ENCODE data around the gene RAB37. TPM values are rescaled to one million over a fixed set of nuclear protein-coding genes. Genes with fewer than 3 reads are reported as not detected.

Gene RAB37
- total and polyA plus RNA-seq, 3 experiments from 2014 or later, result 5.8 to 125 (median 6.0) TPM

- peak overlapping the region; percentile 98 for H3K4me3 ChIP-seq (ENCODE audit: low read length)
- H3K4me1 Mint-ChIP-seq, result peaks cover 49 to 57% (median 55%) of the 10 kb centered on the region in 3 donors
- POLR2A ChIA-PET, result interaction anchor here (0.5 to 4.0 kb wide), 13 partner anchors 9 to 139 kb away, joined by 3 to 39 read pairs (median 6); partner anchors contain the start of genes NAT9 and NHERF1
These were observed 419 bp downstream of the RAB37 start for GRCh38 chr17:74737299-74738050.

DNA sequence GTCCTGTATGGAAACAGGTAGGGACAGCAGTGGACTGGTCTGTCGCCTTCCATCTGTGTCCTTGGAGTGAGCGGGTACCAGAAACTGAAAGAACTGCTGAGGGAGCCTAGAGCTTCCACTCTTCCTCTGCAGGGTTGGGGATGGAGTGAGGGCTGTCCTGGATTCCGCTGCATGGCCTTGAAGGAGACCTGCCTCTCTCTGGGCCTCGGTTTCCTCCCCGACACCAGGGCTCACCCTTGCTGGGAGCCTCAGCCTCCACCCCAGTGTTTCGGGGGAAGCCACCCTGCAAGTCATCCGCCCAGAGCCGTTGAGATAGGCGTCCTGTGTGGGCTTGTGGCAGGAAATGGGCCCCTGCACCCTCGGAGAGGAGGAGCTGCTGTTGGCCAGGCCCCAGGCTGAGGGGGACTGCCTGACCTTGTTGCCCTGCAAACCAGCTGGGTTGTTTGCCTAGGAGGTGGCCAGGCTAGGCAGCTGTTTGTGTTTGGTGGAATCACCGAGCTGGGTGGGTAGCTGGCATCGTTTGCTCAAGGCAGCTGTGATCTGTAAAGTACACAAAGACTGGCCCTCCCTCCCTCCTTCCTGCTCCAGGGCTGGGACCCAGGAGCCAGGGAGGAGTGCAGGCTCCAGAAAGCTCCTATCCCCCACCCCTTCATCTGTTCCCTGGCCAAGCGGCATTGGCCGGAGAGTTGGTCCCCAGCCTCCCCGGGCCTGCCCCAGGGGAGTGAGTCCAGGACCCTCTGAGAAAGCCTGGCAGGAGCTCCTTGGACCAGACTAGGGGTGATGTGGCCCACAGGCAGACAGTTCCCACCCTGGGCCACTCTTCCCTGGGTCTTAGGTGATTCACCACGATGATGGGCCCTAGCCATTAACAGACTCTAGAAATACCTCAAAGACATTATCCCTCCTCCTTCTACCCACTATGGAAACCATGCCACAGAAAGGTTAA lies 1.3 kb downstream of the RAB37 start:
- Mint-ChIP-seq H3K27ac (peak overlapping the region; percentile 80 to 95 (median 91)), H3K36me3 (peaks cover 0 to 4% (median 2%) of the 10 kb centered on the region in 3 donors), H3K4me1 (peaks cover 58 to 65% (median 63%) of the 10 kb centered on the region in 3 donors), H3K4me3 (peak overlapping the region; percentile 91 to 99 (median 97)), H3K9me3 (peaks cover 0 to 2% (median 0%) of the 10 kb centered on the region in 5 donors), H3K27me3 (no peaks in the 10 kb centered on the region)
- no peaks in the 10 kb centered on the region for H3K27me3 ChIP-seq (ENCODE audit: insufficient read depth, low read length, poor library complexity, severe bottlenecking)
- H3K4me1 ChIP-seq (ENCODE audit: insufficient read depth, low read length), result peaks cover 66% of the 10 kb centered on the region
- POLR2A ChIA-PET, result interaction anchor here (0.5 to 4.0 kb wide), 13 partner anchors 9 to 286 kb away, joined by 3 to 39 read pairs (median 4); partner anchors contain the start of genes NAT9 and NHERF1
- H3K9me3 ChIP-seq (ENCODE audit: low read length), result no peaks in the 10 kb centered on the region
- peak; percentile 68 to 91 (median 79) for DNase-seq
- CTCF ChIA-PET, result interaction anchor here (0.6 to 9.1 kb wide), 24 partner anchors 8 to 368 kb away, joined by 3 to 203 read pairs (median 7); partner anchors contain the start of genes FDXR, GRIN2C and NAT9
- H3K27ac ChIP-seq (ENCODE audit: low read depth, low read length), result peak overlapping the region; percentile 63
- peak overlapping the region; percentile 98 for H3K4me3 ChIP-seq (ENCODE audit: low read length)
- H3K36me3 ChIP-seq (ENCODE audit: insufficient read depth, low read length), result no peaks in the 10 kb centered on the region

More at GRCh38 chr17:74737299-74738050, 419 bp downstream of the RAB37 start:
- no peaks in the 10 kb centered on the region for H3K27me3 ChIP-seq (ENCODE audit: insufficient read depth, low read length, poor library complexity, severe bottlenecking)
- Mint-ChIP-seq H3K27me3 (no peaks in the 10 kb centered on the region), H3K4me3 (peak overlapping the region; percentile 91 to 99 (median 97)), H3K36me3 (peaks cover 0 to 2% (median 2%) of the 10 kb centered on the region in 3 donors), H3K9me3 (no peaks in the 10 kb centered on the region), H3K27ac (peak overlapping the region; percentile 80 to 95 (median 91))
- DNase-seq, result peak in 4 of 5 donors; percentile 41 to 68 (median 56)
- CTCF ChIA-PET, result interaction anchor here (0.6 to 9.1 kb wide), 24 partner anchors 8 to 330 kb away, joined by 3 to 203 read pairs (median 7); partner anchors contain the start of genes CD300LF, FDXR, GRIN2C and NAT9
- H3K27ac ChIP-seq (ENCODE audit: low read depth, low read length), result peak overlapping the region; percentile 63
- no peaks in the 10 kb centered on the region for H3K36me3 ChIP-seq (ENCODE audit: insufficient read depth, low read length)
- H3K9me3 ChIP-seq (ENCODE audit: low read length), result no peaks in the 10 kb centered on the region
- H3K4me1 ChIP-seq (ENCODE audit: insufficient read depth, low read length), result peaks cover 62% of the 10 kb centered on the region

- Histone ChIP-seq H3K36me3 (ENCODE audit: insufficient read depth, low read length) (no peaks in the 10 kb centered on the region), H3K4me1 (ENCODE audit: insufficient read depth, low read length) (peaks cover 76% of the 10 kb centered on the region), H3K27ac (ENCODE audit: low read depth, low read length) (no peak overlapping the region), H3K27me3 (ENCODE audit: insufficient read depth, low read length, poor library complexity, severe bottlenecking) (no peaks in the 10 kb centered on the region), H3K4me3 (ENCODE audit: low read length) (peak overlapping the region; percentile 98), H3K9me3 (ENCODE audit: low read length) (no peaks in the 10 kb centered on the region)
- Mint-ChIP-seq H3K36me3 (peaks cover 0 to 7% (median 3%) of the 10 kb centered on the region in 3 donors), H3K27me3 (no peaks in the 10 kb centered on the region), H3K9me3 (peaks cover 0 to 2% (median 0%) of the 10 kb centered on the region in 5 donors), H3K4me3 (peak overlapping the region; percentile 91 to 99 (median 97)), H3K4me1 (peaks cover 68 to 76% (median 73%) of the 10 kb centered on the region in 3 donors), H3K27ac (peak overlapping the region; percentile 80 to 95 (median 91))
- ChIA-PET POLR2A (interaction anchor here (0.6 to 4.0 kb wide), 6 partner anchors 8 to 82 kb away, joined by 3 to 39 read pairs (median 12); partner anchors contain the start of gene NHERF1), CTCF (interaction anchor here (1.0 to 9.1 kb wide), 7 partner anchors 16 to 367 kb away, joined by 3 to 203 read pairs (median 30); no protein-coding TSS in a partner anchor)
- DNase-seq, result peak in 1 of 5 donors; percentile 51
These were observed 2.3 kb downstream of the RAB37 start for GRCh38 chr17:74739227-74739831.

- H3K4me3 Mint-ChIP-seq, result peak overlapping the region in 5 of 7 donors; percentile 41 to 99 (median 59)
- DNase-seq, result peak in 1 of 5 donors; percentile 33
- ChIA-PET CTCF (interaction anchor here (3.3 to 9.1 kb wide), 3 partner anchors 15 to 83 kb away, joined by 33 to 203 read pairs (median 33); no protein-coding TSS in a partner anchor), POLR2A (interaction anchor here (4.0 kb wide), 1 partner anchor 83 kb away, joined by 31 read pairs; no protein-coding TSS in a partner anchor)
- Histone ChIP-seq H3K4me3 (ENCODE audit: low read length) (peak overlapping the region; percentile 18), H3K27me3 (ENCODE audit: insufficient read depth, low read length, poor library complexity, severe bottlenecking) (no peaks in the 10 kb centered on the region), H3K27ac (ENCODE audit: low read depth, low read length) (no peak overlapping the region), H3K9me3 (ENCODE audit: low read length) (no peaks in the 10 kb centered on the region), H3K36me3 (ENCODE audit: insufficient read depth, low read length) (no peaks in the 10 kb centered on the region), H3K4me1 (ENCODE audit: insufficient read depth, low read length) (peaks cover 84% of the 10 kb centered on the region)
- peaks cover 74 to 82% (median 77%) of the 10 kb centered on the region in 3 donors for H3K4me1 Mint-ChIP-seq
- no peaks in the 10 kb centered on the region for H3K27me3 Mint-ChIP-seq
- peaks cover 0 to 2% (median 0%) of the 10 kb centered on the region in 5 donors for H3K9me3 Mint-ChIP-seq
- peaks cover 0 to 9% (median 3%) of the 10 kb centered on the region in 3 donors for H3K36me3 Mint-ChIP-seq
- peak overlapping the region; percentile 32 to 95 (median 74) for H3K27ac Mint-ChIP-seq
These were observed 3.1 kb downstream of the RAB37 start for GRCh38 chr17:74740173-74740572.

- H3K4me3 Mint-ChIP-seq, result peak overlapping the region; percentile 71 to 97 (median 85)
- POLR2A ChIA-PET, result interaction anchor here (0.6 to 1.9 kb wide), 7 partner anchors 10 to 1997 kb away, joined by 3 to 8 read pairs (median 7); partner anchors contain the start of genes FDXR and MFSD11
- H3K27me3 Mint-ChIP-seq, result no peaks in the 10 kb centered on the region
These were observed 3.8 kb downstream of the RAB37 start for GRCh38 chr17:74740641-74741387.

DNA sequence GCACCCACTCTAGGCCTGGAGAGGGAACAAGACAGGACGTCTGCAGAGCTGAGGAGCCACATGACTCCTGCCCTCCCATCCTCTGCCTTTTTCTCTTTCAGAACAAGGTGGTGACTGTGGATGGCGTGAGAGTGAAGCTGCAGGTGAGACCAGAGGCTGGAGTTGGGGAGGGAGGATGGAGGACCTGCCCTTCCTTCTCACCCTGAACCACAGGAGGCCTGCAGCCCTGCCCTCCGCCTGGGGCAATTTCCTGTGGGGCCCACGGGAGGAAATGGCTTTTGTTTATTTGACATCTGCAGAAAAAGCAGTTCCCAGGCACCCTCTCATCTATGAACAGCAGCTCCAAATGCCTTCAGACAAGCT lies 5.1 kb downstream of the RAB37 start:
- peak overlapping the region; percentile 73 to 96 (median 92) for H3K27ac Mint-ChIP-seq
- no peak overlapping the region for H3K27ac ChIP-seq (ENCODE audit: low read depth, low read length)
- H3K4me1 ChIP-seq (ENCODE audit: insufficient read depth, low read length), result peaks cover 95% of the 10 kb centered on the region
- peak; percentile 33 to 70 (median 48) for DNase-seq
- H3K4me3 Mint-ChIP-seq, result peak overlapping the region; percentile 71 to 93 (median 82)
- peaks cover 84 to 90% (median 84%) of the 10 kb centered on the region in 3 donors for H3K4me1 Mint-ChIP-seq
- ChIA-PET CTCF (interaction anchor here (0.8 to 9.1 kb wide), 11 partner anchors 13 to 124 kb away, joined by 3 to 203 read pairs (median 5); no protein-coding TSS in a partner anchor), POLR2A (interaction anchor here (0.6 to 1.9 kb wide), 9 partner anchors 9 to 131 kb away, joined by 3 to 8 read pairs (median 6); partner anchors contain the start of gene FDXR)
- no peaks in the 10 kb centered on the region for H3K36me3 ChIP-seq (ENCODE audit: insufficient read depth, low read length)
- peaks cover 0 to 2% (median 0%) of the 10 kb centered on the region in 5 donors for H3K9me3 Mint-ChIP-seq
- H3K36me3 Mint-ChIP-seq, result peaks cover 0 to 9% (median 3%) of the 10 kb centered on the region in 3 donors
- H3K27me3 Mint-ChIP-seq, result no peaks in the 10 kb centered on the region
- no peaks in the 10 kb centered on the region for H3K9me3 ChIP-seq (ENCODE audit: low read length)
- no peaks in the 10 kb centered on the region for H3K27me3 ChIP-seq (ENCODE audit: insufficient read depth, low read length, poor library complexity, severe bottlenecking)
- H3K4me3 ChIP-seq (ENCODE audit: low read length), result peak overlapping the region; percentile 31

More at GRCh38 chr17:74740641-74741387, 3.8 kb downstream of the RAB37 start:
- Histone ChIP-seq H3K4me1 (ENCODE audit: insufficient read depth, low read length) (peaks cover 90% of the 10 kb centered on the region), H3K36me3 (ENCODE audit: insufficient read depth, low read length) (no peaks in the 10 kb centered on the region), H3K27me3 (ENCODE audit: insufficient read depth, low read length, poor library complexity, severe bottlenecking) (no peaks in the 10 kb centered on the region), H3K9me3 (ENCODE audit: low read length) (no peaks in the 10 kb centered on the region), H3K27ac (ENCODE audit: low read depth, low read length) (no peak overlapping the region), H3K4me3 (ENCODE audit: low read length) (no peak overlapping the region)
- Mint-ChIP-seq H3K36me3 (peaks cover 0 to 9% (median 3%) of the 10 kb centered on the region in 3 donors), H3K4me1 (peaks cover 77 to 85% (median 78%) of the 10 kb centered on the region in 3 donors), H3K27ac (peak overlapping the region in 6 of 8 donors; percentile 65 to 96 (median 92)), H3K9me3 (peaks cover 0 to 2% (median 0%) of the 10 kb centered on the region in 5 donors)
- CTCF ChIA-PET, result interaction anchor here (1.2 to 9.1 kb wide), 4 partner anchors 14 to 84 kb away, joined by 5 to 203 read pairs (median 33); no protein-coding TSS in a partner anchor
- DNase-seq, result peak in 1 of 5 donors; percentile 42
